WTC11 (cell line): ENCODE results near the gene ARHGAP22.

Source experiments
- ATF6 ChIP-seq: sonication (generic); formaldehyde crosslinking; IDR thresholded peaks from 2 replicates; pipeline ENCODE4 v1.8.1; 2023; ENCODE audit warnings: mild to moderate bottlenecking, missing genetic modification reagents
- CTCF ChIP-seq: fragments of 200-600 bp; IDR thresholded peaks from 2 replicates; pipeline ENCODE4 v1.8.0; 2022; ENCODE audit warnings: antibody characterized with exemption
- E2F1 ChIP-seq: sonication (generic); formaldehyde crosslinking; IDR thresholded peaks from 2 replicates; pipeline ENCODE4 v1.8.0; 2022; ENCODE audit warnings: mild to moderate bottlenecking, missing genetic modification reagents
- FOXJ3 ChIP-seq: sonication (generic); formaldehyde crosslinking; IDR thresholded peaks from 2 replicates; pipeline ENCODE4 v1.9.0; 2021; ENCODE audit warnings: missing genetic modification reagents, mild to moderate bottlenecking, borderline replicate concordance
- GTF2I ChIP-seq: fragments of 250-450 bp; sonication (Bioruptor Pico); conservative IDR thresholded peaks from 2 replicates; pipeline ENCODE4 v1.4.0; 2021; ENCODE audit warnings: mild to moderate bottlenecking
- RELA ChIP-seq: sonication (generic); formaldehyde crosslinking; IDR thresholded peaks from 2 replicates; pipeline ENCODE4 v1.8.1; 2022; ENCODE audit warnings: missing genetic modification reagents, mild to moderate bottlenecking, borderline replicate concordance
- TCF7 ChIP-seq: sonication (generic); formaldehyde crosslinking; IDR thresholded peaks from 2 replicates; pipeline ENCODE4 v1.8.0; 2022; ENCODE audit warnings: mild to moderate bottlenecking, low read depth, missing genetic modification reagents, moderate library complexity
- TP53 ChIP-seq: sonication (generic); formaldehyde crosslinking; IDR thresholded peaks from 2 replicates; pipeline ENCODE4 v1.8.1; 2023; ENCODE audit warnings: mild to moderate bottlenecking, missing genetic modification reagents
- USF2 ChIP-seq: sonication (generic); formaldehyde crosslinking; IDR thresholded peaks from 2 replicates; pipeline ENCODE4 v1.8.1; 2023; ENCODE audit warnings: mild to moderate bottlenecking, missing genetic modification reagents, moderate library complexity
- ZBTB21 ChIP-seq: sonication (generic); formaldehyde crosslinking; IDR thresholded peaks from 2 replicates; pipeline ENCODE4 v1.8.1; 2023; ENCODE audit warnings: mild to moderate bottlenecking, missing genetic modification reagents, borderline replicate concordance
- ZNF416 ChIP-seq: fragments of 250-450 bp; sonication (Bioruptor Pico); IDR thresholded peaks from 2 replicates; pipeline ENCODE4 v1.9.0; 2021; ENCODE audit warnings: mild to moderate bottlenecking, inconsistent platforms
- TF ChIP-seq, protein P1 (sequence below): sonication (generic); formaldehyde crosslinking; IDR thresholded peaks from 2 replicates; pipeline ENCODE4 v1.8.1; 2022; ENCODE audit warnings: low read depth, missing genetic modification reagents, borderline replicate concordance
- TF ChIP-seq, protein P2 (sequence below): sonication (generic); formaldehyde crosslinking; conservative IDR thresholded peaks from 2 replicates; pipeline ENCODE4 v1.8.1; 2023; ENCODE audit warnings: mild to moderate bottlenecking, low read depth, missing genetic modification reagents, moderate library complexity

GRCh38 chr10:48567346-48567745 is 37.5 kb downstream of the ARHGAP22 start:
- TF ChIP-seq CTCF (no peak), ZNF416 (CRISPR knock-in tag) (no peak), E2F1 (no peak), FOXJ3 (CRISPR knock-in tag) (no peak), ATF6 (CRISPR knock-in tag) (no peak), GTF2I (CRISPR knock-in tag) (no peak), TP53 (CRISPR knock-in tag) (no peak), USF2 (CRISPR knock-in tag) (no peak), RELA (CRISPR knock-in tag) (no peak), TCF7 (CRISPR knock-in tag) (no peak), ZBTB21 (CRISPR knock-in tag) (no peak)
- TF ChIP-seq, protein P1, sequence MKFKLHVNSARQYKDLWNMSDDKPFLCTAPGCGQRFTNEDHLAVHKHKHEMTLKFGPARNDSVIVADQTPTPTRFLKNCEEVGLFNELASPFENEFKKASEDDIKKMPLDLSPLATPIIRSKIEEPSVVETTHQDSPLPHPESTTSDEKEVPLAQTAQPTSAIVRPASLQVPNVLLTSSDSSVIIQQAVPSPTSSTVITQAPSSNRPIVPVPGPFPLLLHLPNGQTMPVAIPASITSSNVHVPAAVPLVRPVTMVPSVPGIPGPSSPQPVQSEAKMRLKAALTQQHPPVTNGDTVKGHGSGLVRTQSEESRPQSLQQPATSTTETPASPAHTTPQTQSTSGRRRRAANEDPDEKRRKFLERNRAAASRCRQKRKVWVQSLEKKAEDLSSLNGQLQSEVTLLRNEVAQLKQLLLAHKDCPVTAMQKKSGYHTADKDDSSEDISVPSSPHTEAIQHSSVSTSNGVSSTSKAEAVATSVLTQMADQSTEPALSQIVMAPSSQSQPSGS (CRISPR knock-in tag): no peak
- TF ChIP-seq, protein P2, sequence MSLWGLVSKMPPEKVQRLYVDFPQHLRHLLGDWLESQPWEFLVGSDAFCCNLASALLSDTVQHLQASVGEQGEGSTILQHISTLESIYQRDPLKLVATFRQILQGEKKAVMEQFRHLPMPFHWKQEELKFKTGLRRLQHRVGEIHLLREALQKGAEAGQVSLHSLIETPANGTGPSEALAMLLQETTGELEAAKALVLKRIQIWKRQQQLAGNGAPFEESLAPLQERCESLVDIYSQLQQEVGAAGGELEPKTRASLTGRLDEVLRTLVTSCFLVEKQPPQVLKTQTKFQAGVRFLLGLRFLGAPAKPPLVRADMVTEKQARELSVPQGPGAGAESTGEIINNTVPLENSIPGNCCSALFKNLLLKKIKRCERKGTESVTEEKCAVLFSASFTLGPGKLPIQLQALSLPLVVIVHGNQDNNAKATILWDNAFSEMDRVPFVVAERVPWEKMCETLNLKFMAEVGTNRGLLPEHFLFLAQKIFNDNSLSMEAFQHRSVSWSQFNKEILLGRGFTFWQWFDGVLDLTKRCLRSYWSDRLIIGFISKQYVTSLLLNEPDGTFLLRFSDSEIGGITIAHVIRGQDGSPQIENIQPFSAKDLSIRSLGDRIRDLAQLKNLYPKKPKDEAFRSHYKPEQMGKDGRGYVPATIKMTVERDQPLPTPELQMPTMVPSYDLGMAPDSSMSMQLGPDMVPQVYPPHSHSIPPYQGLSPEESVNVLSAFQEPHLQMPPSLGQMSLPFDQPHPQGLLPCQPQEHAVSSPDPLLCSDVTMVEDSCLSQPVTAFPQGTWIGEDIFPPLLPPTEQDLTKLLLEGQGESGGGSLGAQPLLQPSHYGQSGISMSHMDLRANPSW (CRISPR knock-in tag): no peak
